Caco-2 (cell line): Measurements from ENCODE around the gene KY. TPM values are rescaled to one million over a fixed set of nuclear protein-coding genes. Genes with fewer than 3 reads are reported as not detected.

ENCODE experiments used
- BruUV-seq: library from RNA; stranded (reverse); fragments of 400-500 nt; replicated peaks from 2 replicates; lab custom pipeline; 2021; lab: Mats Ljungman, UMichigan
- CTCF ChIA-PET: fragments of 300-600 bp; sonication (Branson Sonifier 250); formaldehyde crosslinking; loops from one replicate; lab custom pipeline; 2022; ENCODE audit warnings: antibody characterized with exemption; lab: Charles Lee
- POLR2A ChIA-PET: fragments of 300-600 bp; sonication (Branson Sonifier 250); formaldehyde crosslinking; loops from one replicate; lab custom pipeline; 2022; ENCODE audit warnings: antibody characterized with exemption; lab: Charles Lee
- DNase-seq, 2 experiments: peaks; one replicate each; pipeline versions ENCODE4 v3.0.0 to v3.0.0-alpha.2; 2020 to 2022
- H3K27me3 ChIP-seq: replicated peaks from 2 replicates; pipeline ENCODE4 v1.6.0; 2011; ENCODE audit warnings: low read length; ENCODE audit not compliant: control insufficient read depth, insufficient read depth
- H3K36me3 ChIP-seq: 2 replicates; pipeline ENCODE4 v1.5.1; 2011; ENCODE audit warnings: low read length; ENCODE audit not compliant: control insufficient read depth, insufficient read depth
- H3K4me1 ChIP-seq: fragments of 250-450 bp; sonication (Bioruptor Pico); 2 replicates; pipeline ENCODE4 v1.5.1; 2020; ENCODE audit warnings: mild to moderate bottlenecking
- H3K4me3 ChIP-seq: 2 replicates; pipeline ENCODE4 v1.5.1; 2011; ENCODE audit warnings: low read depth, mild to moderate bottlenecking, control low read depth, low read length
- H3K9me3 ChIP-seq: fragments of 250-450 bp; sonication (Bioruptor Pico); 2 replicates; pipeline ENCODE4 v1.5.1; 2020; ENCODE audit warnings: mild to moderate bottlenecking, moderate library complexity
- H3K27ac Mint-ChIP-seq: one replicate; pipeline ENCODE4 v1.8.0; 2022; ENCODE audit warnings: mixed read lengths; ENCODE audit not compliant: unreplicated experiment
- H3K27me3 Mint-ChIP-seq: one replicate; pipeline ENCODE4 v1.8.0; 2022; ENCODE audit warnings: mixed read lengths; ENCODE audit not compliant: insufficient read depth, unreplicated experiment
- H3K36me3 Mint-ChIP-seq: one replicate; pipeline ENCODE4 v1.8.0; 2022; ENCODE audit warnings: mild to moderate bottlenecking, mixed read lengths; ENCODE audit not compliant: insufficient read depth, unreplicated experiment
- H3K4me1 Mint-ChIP-seq: one replicate; pipeline ENCODE4 v1.8.0; 2022; ENCODE audit warnings: low read depth, mixed read lengths; ENCODE audit not compliant: unreplicated experiment
- H3K4me3 Mint-ChIP-seq: one replicate; pipeline ENCODE4 v1.8.0; 2022; ENCODE audit warnings: mild to moderate bottlenecking, moderate library complexity, mixed read lengths; ENCODE audit not compliant: unreplicated experiment
- H3K9me3 Mint-ChIP-seq: one replicate; pipeline ENCODE4 v1.8.0; 2022; ENCODE audit warnings: mixed read lengths; ENCODE audit not compliant: unreplicated experiment
- CTCF ChIP-seq, 2 experiments: fragments of 200-600 bp in 1 of 2; IDR thresholded peaks; 1 replicate in 1 of 2; 2 replicates in 1 of 2; pipeline versions ENCODE4 v1.5.1 to v1.8.0; 2011 to 2022; ENCODE audit warnings: antibody characterized with exemption in 1 of 2, control low read depth in 1 of 2, inconsistent platforms in 1 of 2, low read depth in 1 of 2, low read length in 1 of 2, mild to moderate bottlenecking in 1 of 2, moderate library complexity in 1 of 2; ENCODE audit not compliant: insufficient read depth in 1 of 2, severe bottlenecking in 1 of 2, unreplicated experiment in 1 of 2
- intact Hi-C: fragments of 100-400 bp; cut with micrococcal nuclease; formaldehyde crosslinking; loops from one replicate; pipeline ENCODE4 v1.10.0; 2022; ENCODE audit not compliant: unreplicated experiment
- total RNA-seq: library from RNA; stranded (reverse); gene quantifications from 2 replicates; pipeline ENCODE4 v1.2.3, GENCODE V29; 2022

Gene KY
- total RNA-seq, 1 experiment from 2014 or later, result not detected

GRCh38 chr3:134665243-134665642 is 14.4 kb upstream of the KY start:
- DNase-seq, result no peak
- Histone ChIP-seq H3K4me3 (no peak overlapping the region), H3K27me3 (no peaks in the 10 kb centered on the region), H3K9me3 (no peaks in the 10 kb centered on the region), H3K4me1 (no peaks in the 10 kb centered on the region), H3K36me3 (no peaks in the 10 kb centered on the region)
- no peaks in the 10 kb centered on the region for H3K36me3 Mint-ChIP-seq
- intact Hi-C loops, result no loop called here
- H3K4me3 Mint-ChIP-seq, result no peak overlapping the region
- H3K27ac Mint-ChIP-seq, result no peak overlapping the region
- H3K4me1 Mint-ChIP-seq, result no peaks in the 10 kb centered on the region
- no TSS peak for BruUV-seq
- ChIA-PET CTCF (no interaction called here), POLR2A (no interaction called here)
- peaks cover 15% of the 10 kb centered on the region for H3K27me3 Mint-ChIP-seq
- no peak for TF ChIP-seq CTCF (IDR thresholded peaks at IDR 0.05; ENCODE audit: insufficient read depth in 1 of 2, low read depth in 1 of 2, low read length in 1 of 2, severe bottlenecking in 1 of 2, unreplicated experiment in 1 of 2)
- peaks cover 10% of the 10 kb centered on the region for H3K9me3 Mint-ChIP-seq

- CTCF ChIA-PET, result no interaction called here
- Mint-ChIP-seq H3K27me3 (peaks cover 15% of the 10 kb centered on the region), H3K9me3 (peaks cover 10% of the 10 kb centered on the region), H3K36me3 (no peaks in the 10 kb centered on the region), H3K4me3 (no peak overlapping the region), H3K4me1 (no peaks in the 10 kb centered on the region), H3K27ac (no peak overlapping the region)
- POLR2A ChIA-PET, result no interaction called here
- no peak for DNase-seq
- Histone ChIP-seq H3K4me1 (no peaks in the 10 kb centered on the region), H3K9me3 (no peaks in the 10 kb centered on the region), H3K27me3 (no peaks in the 10 kb centered on the region), H3K36me3 (no peaks in the 10 kb centered on the region), H3K4me3 (no peak overlapping the region)
- TF ChIP-seq CTCF (IDR thresholded peaks at IDR 0.05; ENCODE audit: insufficient read depth in 1 of 2, low read depth in 1 of 2, low read length in 1 of 2, severe bottlenecking in 1 of 2, unreplicated experiment in 1 of 2), result no peak
- no TSS peak for BruUV-seq
- intact Hi-C loops, result no loop called here
These were observed 13.1 kb upstream of the KY start for GRCh38 chr3:134663721-134664456.

GRCh38 chr3:134660046-134660441 is 9.2 kb upstream of the KY start:
- POLR2A ChIA-PET, result no interaction called here
- H3K36me3 Mint-ChIP-seq, result no peaks in the 10 kb centered on the region
- H3K9me3 ChIP-seq, result no peaks in the 10 kb centered on the region

More at GRCh38 chr3:134660046-134660441, 9.2 kb upstream of the KY start:
- peaks cover 10% of the 10 kb centered on the region for H3K9me3 Mint-ChIP-seq
- H3K4me1 ChIP-seq, result no peaks in the 10 kb centered on the region
- no peak for DNase-seq
- TF ChIP-seq CTCF (IDR thresholded peaks at IDR 0.05; ENCODE audit: insufficient read depth in 1 of 2, low read depth in 1 of 2, low read length in 1 of 2, severe bottlenecking in 1 of 2, unreplicated experiment in 1 of 2), result no peak
- H3K4me3 Mint-ChIP-seq, result no peak overlapping the region
- H3K27me3 ChIP-seq, result peaks cover 3% of the 10 kb centered on the region
- H3K4me3 ChIP-seq, result no peak overlapping the region
- H3K27ac Mint-ChIP-seq, result no peak overlapping the region
- no peaks in the 10 kb centered on the region for H3K36me3 ChIP-seq
- no peaks in the 10 kb centered on the region for H3K4me1 Mint-ChIP-seq
- BruUV-seq, result no TSS peak
- peaks cover 15% of the 10 kb centered on the region for H3K27me3 Mint-ChIP-seq
- intact Hi-C loops, result no loop called here
- CTCF ChIA-PET, result no interaction called here
